Measurements from ENCODE around the gene SP8. TPM values are rescaled to one million over a fixed set of nuclear protein-coding genes. Genes with fewer than 3 reads are reported as not detected.

SP8 gene
- polyA plus RNA-seq, 2 of the 4 experiments (the other 2 are of a cell fraction) = not detected

DNA sequence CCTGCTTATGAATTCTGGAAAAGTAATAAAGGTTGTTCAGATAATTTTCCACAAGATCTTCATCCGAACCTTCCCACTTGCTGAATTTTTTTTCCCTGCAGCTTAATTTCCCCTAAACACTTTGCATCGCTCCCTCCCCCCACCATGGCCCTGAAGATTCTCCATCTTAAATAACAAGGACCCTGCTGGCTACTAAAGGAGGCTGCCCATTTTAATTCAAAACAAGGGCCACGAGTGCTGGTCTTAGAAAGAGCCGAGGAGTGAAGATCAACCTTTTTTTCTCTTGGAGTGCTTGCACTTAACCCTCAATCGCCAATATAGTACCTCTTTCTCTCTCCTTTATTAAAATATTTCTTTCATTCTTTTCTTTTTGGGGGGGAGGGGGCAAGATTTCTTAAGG, 9.2 kb upstream of the SP8 start (continued):
- TF ChIP-seq CTCF (IDR thresholded peaks at IDR 0.05) (no peak), HDAC2 (IDR thresholded peaks at IDR 0.05) (no peak)

DNA sequence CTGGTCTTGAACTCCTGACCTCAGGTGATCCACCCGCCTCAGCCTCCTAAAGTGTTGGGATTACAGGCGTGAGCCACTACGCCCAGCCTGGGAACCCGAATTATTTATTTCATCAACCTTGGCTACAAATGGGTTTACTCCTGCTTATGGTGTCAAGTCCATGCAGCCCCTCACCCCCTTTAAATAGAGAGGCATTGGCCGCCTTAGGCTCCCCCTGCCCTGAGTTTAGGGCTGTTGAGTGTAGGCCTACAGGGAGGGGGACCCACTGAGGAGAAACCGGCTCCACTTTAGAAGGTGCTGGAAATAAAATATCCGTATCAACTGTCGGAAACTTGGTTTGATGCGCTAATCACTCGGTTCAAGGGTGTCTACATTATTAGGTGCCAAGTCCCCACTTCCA, 8.7 kb upstream of the SP8 start:
- ChIA-PET POLR2A (no interaction called here), CTCF (interaction anchor here (0.5 to 2.4 kb wide), 2 partner anchors 10 to 1134 kb away, joined by 3 to 9 read pairs; no protein-coding TSS in a partner anchor)
- DNase-seq (ENCODE audit: low read depth in 1 of 2, low spot score in 1 of 2) = no peak
- no peak overlapping the region for H3K27ac ChIP-seq
- TF ChIP-seq PHF8 (IDR thresholded peaks at IDR 0.05; ENCODE audit: borderline replicate concordance, low read depth) (no peak), CBX2 (IDR thresholded peaks at IDR 0.05; ENCODE audit: borderline replicate concordance, low read depth) (no peak), BHLHE40 (IDR thresholded peaks at IDR 0.05; ENCODE audit: low read depth, low read length) (no peak)
- H3K4me1 ChIP-seq = no peaks in the 10 kb centered on the region; the same call in 1 of the 3 replicates
- H3K4me2 ChIP-seq = no peak overlapping the region
- no peak overlapping the region for H3K4me3 ChIP-seq
- no peak for FAIRE-seq
- no peak for ATAC-seq
- peaks cover 2% of the 10 kb centered on the region; the same call in 1 of the 3 replicates for H3K9me3 ChIP-seq
- 54% methylated on average over 9 of the region's 10 CpGs for WGBS (ENCODE audit: missing lambda C conversion rate)

- ATAC-seq (no peak), DNase-seq (ENCODE audit: low read depth in 1 of 2, low spot score in 1 of 2) (no peak), FAIRE-seq (no peak)
- no peak overlapping the region for H3K4me2 ChIP-seq
- WGBS (ENCODE audit: missing lambda C conversion rate) = 37% methylated on average over 13 of the region's 13 CpGs
- peaks cover 2% of the 10 kb centered on the region; the same call in 1 of the 3 replicates for H3K9me3 ChIP-seq
- TF ChIP-seq HEYL (CRISPR knock-in tag; IDR thresholded peaks at IDR 0.05) (no peak), TFCP2L1 (CRISPR knock-in tag; IDR thresholded peaks at IDR 0.05) (no peak), HDAC2 (IDR thresholded peaks at IDR 0.05) (no peak), PBX3 (IDR thresholded peaks at IDR 0.05) (no peak)
- TF ChIP-seq, protein P1, sequence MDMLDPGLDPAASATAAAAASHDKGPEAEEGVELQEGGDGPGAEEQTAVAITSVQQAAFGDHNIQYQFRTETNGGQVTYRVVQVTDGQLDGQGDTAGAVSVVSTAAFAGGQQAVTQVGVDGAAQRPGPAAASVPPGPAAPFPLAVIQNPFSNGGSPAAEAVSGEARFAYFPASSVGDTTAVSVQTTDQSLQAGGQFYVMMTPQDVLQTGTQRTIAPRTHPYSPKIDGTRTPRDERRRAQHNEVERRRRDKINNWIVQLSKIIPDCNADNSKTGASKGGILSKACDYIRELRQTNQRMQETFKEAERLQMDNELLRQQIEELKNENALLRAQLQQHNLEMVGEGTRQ (IDR thresholded peaks at IDR 0.05) = no peak
- ChIA-PET POLR2A (no interaction called here), CTCF (interaction anchor here (0.5 to 2.4 kb wide), 3 partner anchors 10 to 1135 kb away, joined by 3 to 9 read pairs (median 3); no protein-coding TSS in a partner anchor)
- no peak overlapping the region for H3K27ac ChIP-seq
- H3K4me3 ChIP-seq = no peak overlapping the region
- H3K4me1 ChIP-seq = no peaks in the 10 kb centered on the region; the same call in 1 of the 3 replicates
These were observed 8.0 kb upstream of the SP8 start for GRCh38 chr7:20794676-20795075.

DNA sequence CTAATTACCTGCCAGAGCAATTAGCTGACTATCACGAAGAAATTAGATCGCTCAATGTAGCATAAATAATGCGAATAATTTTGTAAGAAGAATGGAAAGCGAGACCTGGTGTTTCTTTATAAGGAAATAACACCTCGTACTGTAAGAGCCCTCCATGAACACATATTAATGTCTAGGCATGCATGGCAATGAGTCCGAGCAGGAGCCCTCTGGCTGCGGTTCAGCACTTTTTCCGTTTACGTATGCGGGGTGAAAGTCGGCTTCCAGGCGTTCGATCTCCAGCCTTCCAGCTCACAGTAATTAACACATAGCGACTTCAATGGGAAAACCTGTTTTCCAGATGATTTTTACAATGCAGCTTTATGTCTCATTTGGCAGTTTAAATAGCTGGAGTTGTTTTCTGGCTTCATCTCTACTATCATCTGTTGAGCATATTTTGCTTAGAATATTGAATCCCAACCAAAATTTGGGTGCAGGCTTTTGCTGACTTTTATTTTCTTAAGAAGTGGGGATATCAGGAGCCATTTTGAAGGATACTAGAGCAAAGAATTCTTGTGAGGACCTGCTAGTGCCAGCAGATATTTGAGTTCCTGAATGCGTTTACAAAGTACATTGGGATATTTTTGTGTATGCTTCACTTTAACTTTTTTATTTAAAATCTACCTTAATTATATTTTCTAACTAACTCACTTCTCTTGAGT, 7.2 kb upstream of the SP8 start:
- no peak overlapping the region for H3K27ac ChIP-seq
- H3K9me3 ChIP-seq = peaks cover 2% of the 10 kb centered on the region; the same call in 1 of the 3 replicates
- no peak overlapping the region for H3K4me3 ChIP-seq
- no peak overlapping the region for H3K4me2 ChIP-seq
- H3K4me1 ChIP-seq = no peaks in the 10 kb centered on the region; the same call in 1 of the 3 replicates
- TF ChIP-seq ZSCAN20 (CRISPR knock-in tag; IDR thresholded peaks at IDR 0.05) = no peak
- TF ChIP-seq HOXB5 (CRISPR knock-in tag; IDR thresholded peaks at IDR 0.05) = no peak
- FAIRE-seq = no peak
- WGBS (ENCODE audit: missing lambda C conversion rate) = 46% methylated on average over 15 of the region's 15 CpGs
- ChIA-PET POLR2A (no interaction called here), CTCF (interaction anchor here (0.8 to 2.4 kb wide), 3 partner anchors 9 to 460 kb away, joined by 3 to 9 read pairs (median 3); no protein-coding TSS in a partner anchor)
- no peak for ATAC-seq
- no peak for DNase-seq (ENCODE audit: low read depth in 1 of 2, low spot score in 1 of 2)

DNA sequence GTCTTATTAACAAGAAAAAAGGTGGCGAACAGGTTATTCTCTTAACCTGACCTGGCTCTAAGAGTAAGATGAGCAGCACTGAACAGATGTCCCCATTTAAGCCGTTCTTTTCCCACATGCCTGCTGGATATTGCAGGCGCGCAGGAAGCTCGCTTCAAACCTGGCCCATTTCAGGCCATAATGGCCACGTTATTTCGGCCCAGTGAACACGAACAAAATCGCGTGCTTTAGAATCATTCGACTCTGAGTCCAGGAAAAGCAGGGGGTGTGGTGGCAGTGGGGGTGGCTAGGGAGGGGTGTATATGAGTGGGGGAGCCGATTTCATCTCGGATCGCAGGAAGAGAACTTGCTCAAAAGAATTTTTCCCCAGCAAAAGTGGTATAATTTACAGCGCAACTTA, 6.6 kb upstream of the SP8 start:
- Histone ChIP-seq H3K9me3 (peaks cover 2% of the 10 kb centered on the region; the same call in 1 of the 3 replicates), H3K27ac (no peak overlapping the region), H3K4me3 (no peak overlapping the region), H3K4me2 (no peak overlapping the region), H3K4me1 (no peaks in the 10 kb centered on the region; the same call in 2 of the 3 replicates)
- ChIA-PET CTCF (interaction anchor here (0.8 to 2.4 kb wide), 2 partner anchors 8 to 15 kb away, joined by 3 to 9 read pairs; no protein-coding TSS in a partner anchor), POLR2A (no interaction called here)
- FAIRE-seq (no peak), ATAC-seq (no peak), DNase-seq (ENCODE audit: low read depth in 1 of 2, low spot score in 1 of 2) (no peak)
- WGBS (ENCODE audit: missing lambda C conversion rate) = 72% methylated on average over 15 of the region's 15 CpGs
- TF ChIP-seq CEBPB (IDR thresholded peaks at IDR 0.05) (no peak), TFCP2L1 (CRISPR knock-in tag; IDR thresholded peaks at IDR 0.05) (no peak), MAFK (IDR thresholded peaks at IDR 0.05; ENCODE audit: partially characterized antibody) (no peak), ZC3H11A (IDR thresholded peaks at IDR 0.05) (no peak), EHF (CRISPR knock-in tag; IDR thresholded peaks at IDR 0.05) (no peak), RCOR1 (IDR thresholded peaks at IDR 0.05; ENCODE audit: low read depth, low read length) (no peak), REST (IDR thresholded peaks at IDR 0.05) (no peak), TP53 (CRISPR knock-in tag; IDR thresholded peaks at IDR 0.05) (no peak), CBX2 (IDR thresholded peaks at IDR 0.05; ENCODE audit: borderline replicate concordance, low read depth) (no peak), KDM1A (IDR thresholded peaks at IDR 0.05; ENCODE audit: low read depth) (no peak), SMC3 (IDR thresholded peaks at IDR 0.05) (no peak), KDM5A (IDR thresholded peaks at IDR 0.05) (no peak)
